Measurements from ENCODE around the gene SCNN1A. TPM values are rescaled to one million over a fixed set of nuclear protein-coding genes. Genes with fewer than 3 reads are reported as not detected.

SCNN1A gene
- total RNA-seq, 1 experiment from 2014 or later: 2.9 TPM

GRCh38 chr12:6376870-6377666, 1.7 kb upstream of the SCNN1A start:
- TF ChIP-seq EZH2phosphoT487 (IDR thresholded peaks at IDR 0.05; ENCODE audit: borderline replicate concordance, low read length): no peak
- no peak for TF ChIP-seq CTCF (conservative IDR thresholded peaks at IDR 0.05; ENCODE audit: low read depth, low read length)
- no peak for TF ChIP-seq EZH2 (IDR thresholded peaks at IDR 0.05; ENCODE audit: low read length, unreplicated experiment)
- POLR2A ChIA-PET (ENCODE audit: unreplicated experiment): interaction anchor here (1.0 kb wide), 1 partner anchor 40 kb away, joined by 3 read pairs; no protein-coding TSS in a partner anchor
- intact Hi-C loops (cut with micrococcal nuclease): no loop called here
- H4K20me1 ChIP-seq (ENCODE audit: low read length): no peaks in the 10 kb centered on the region
- peaks cover 55% of the 10 kb centered on the region for H3K4me1 ChIP-seq (ENCODE audit: insufficient read depth, low read length)
- 0 out of 2 replicates have a peak overlapping the region, but pooled peaks have one; percentile 6 for H3K4me2 ChIP-seq (ENCODE audit: low read length)
- no peaks in the 10 kb centered on the region for H3K9me2 ChIP-seq (replicated peaks; ENCODE audit: low read length)
- peaks cover 5% of the 10 kb centered on the region for H3F3A ChIP-seq (ENCODE audit: low read length, unreplicated experiment)
- H3K4me3 ChIP-seq (ENCODE audit: low read length): no peak overlapping the region
- CTCF ChIA-PET: interaction anchor here (0.6 kb wide), 1 partner anchor 38 kb away, joined by 4 read pairs; no protein-coding TSS in a partner anchor
- DNase-seq (no peak), ATAC-seq (no peak)
- no peak overlapping the region for H2AFZ ChIP-seq (ENCODE audit: low read length)
- H3K27me3 ChIP-seq (ENCODE audit: low read length): no peaks in the 10 kb centered on the region
- no TSS peak for BruUV-seq (replicated peaks)
- no peaks in the 10 kb centered on the region for H3K9me3 ChIP-seq (ENCODE audit: low read length)
- no peak overlapping the region for H3K9ac ChIP-seq (ENCODE audit: low read length)
- H3K27ac ChIP-seq (ENCODE audit: low read length): 0 out of 2 replicates have a peak overlapping the region, but pooled peaks have one; percentile 15
- H3K79me2 ChIP-seq (ENCODE audit: low read length): no peaks in the 10 kb centered on the region
- H3K36me3 ChIP-seq (ENCODE audit: low read depth, low read length): no peaks in the 10 kb centered on the region

- Histone ChIP-seq H3K9me2 (replicated peaks; ENCODE audit: low read length) (no peaks in the 10 kb centered on the region), H3K27ac (ENCODE audit: low read length) (0 out of 2 replicates have a peak overlapping the region, but pooled peaks have one; percentile 15), H3K9ac (ENCODE audit: low read length) (no peak overlapping the region), H3K27me3 (ENCODE audit: low read length) (no peaks in the 10 kb centered on the region), H3K9me3 (ENCODE audit: low read length) (no peaks in the 10 kb centered on the region), H3F3A (ENCODE audit: low read length, unreplicated experiment) (peaks cover 5% of the 10 kb centered on the region), H3K4me1 (ENCODE audit: insufficient read depth, low read length) (peaks cover 61% of the 10 kb centered on the region), H3K79me2 (ENCODE audit: low read length) (no peaks in the 10 kb centered on the region), H3K4me2 (ENCODE audit: low read length) (peak overlapping the region; percentile 22; the same call in 1 of the 2 replicates), H2AFZ (ENCODE audit: low read length) (no peak overlapping the region), H3K4me3 (ENCODE audit: low read length) (no peak overlapping the region), H4K20me1 (ENCODE audit: low read length) (no peaks in the 10 kb centered on the region), H3K36me3 (ENCODE audit: low read depth, low read length) (no peaks in the 10 kb centered on the region)
- no TSS peak for BruUV-seq (replicated peaks)
- no peak for DNase-seq
- peak; percentile 22 for ATAC-seq
- intact Hi-C loops (cut with micrococcal nuclease): no loop called here
- no peak for TF ChIP-seq EZH2phosphoT487 (IDR thresholded peaks at IDR 0.05; ENCODE audit: borderline replicate concordance, low read length)
- TF ChIP-seq EZH2 (IDR thresholded peaks at IDR 0.05; ENCODE audit: low read length, unreplicated experiment): no peak
- TF ChIP-seq CTCF (conservative IDR thresholded peaks at IDR 0.05; ENCODE audit: low read depth, low read length): no peak; the same call in 1 of the 2 replicates
- CTCF ChIA-PET: no interaction called here
- POLR2A ChIA-PET (ENCODE audit: unreplicated experiment): no interaction called here
These were observed 911 bp upstream of the SCNN1A start for GRCh38 chr12:6376079-6376869.

All from PC-3 (cell line).